Upper lobe of left lung (tissue), 6 donors: ENCODE results near the gene TUBGCP2. TPM values are rescaled to one million over a fixed set of nuclear protein-coding genes. Genes with fewer than 3 reads are reported as not detected.
A peak's percentile ranks its signal among the peaks of the same experiment; 100 is the strongest.

Experiments used
- ATAC-seq, 2 donors: fragments of 200-7000 bp; cut with Tn5 transposase; one replicate each; pipeline ENCODE4 v1.9.1; 2022; ENCODE audit warnings: mild to moderate bottlenecking in 2 of 2, moderate library complexity in 2 of 2; ENCODE audit not compliant: low FRiP score in 2 of 2
- DNase-seq, 2 donors: peaks; one replicate each; pipeline ENCODE4 v3.0.0-alpha.2; 2019 to 2020
- H3K27ac ChIP-seq, 4 donors: fragments of 200-600 bp; sonication (generic); one replicate each; pipeline ENCODE4 v1.5.1; 2016 to 2019
- H3K27me3 ChIP-seq, 4 donors: fragments of 200-600 bp; sonication (generic); one replicate each; pipeline ENCODE4 v1.5.1; 2017 to 2019
- H3K36me3 ChIP-seq, 4 donors: fragments of 200-600 bp; sonication (generic); one replicate each; pipeline ENCODE4 v1.5.1; 2016 to 2019
- H3K4me1 ChIP-seq, 4 donors: fragments of 200-600 bp; sonication (generic); one replicate each; pipeline ENCODE4 v1.5.1; 2018 to 2019
- H3K4me3 ChIP-seq, 4 donors: fragments of 200-600 bp; sonication (generic); one replicate each; pipeline ENCODE4 v1.5.1; 2017 to 2019; ENCODE audit warnings: mild to moderate bottlenecking in 2 of 4, moderate library complexity in 1 of 4
- H3K9me3 ChIP-seq, 4 donors: fragments of 200-600 bp; sonication (generic); one replicate each; pipeline ENCODE4 v1.5.1; 2018 to 2019
- CTCF ChIP-seq, 6 experiments: fragments of 450-650 bp in 4 of 6; fragments of 200-600 bp in 2 of 6; sonication (generic) in 2 of 6; IDR thresholded peaks; one replicate each; pipeline ENCODE4 v1.5.1; 2016 to 2019; ENCODE audit warnings: antibody characterized with exemption in 6 of 6
- EP300 ChIP-seq, 4 donors: sonication (generic); formaldehyde crosslinking; IDR thresholded peaks; one replicate each; pipeline ENCODE4 v1.5.1; 2017; ENCODE audit warnings: antibody characterized with exemption in 4 of 4, control low read depth in 2 of 4
- POLR2A ChIP-seq, 4 donors: fragments of 450-650 bp; IDR thresholded peaks; one replicate each; pipeline ENCODE4 v1.5.1; 2016 to 2017; ENCODE audit warnings: antibody characterized with exemption in 4 of 4, mild to moderate bottlenecking in 2 of 4
- POLR2AphosphoS5 ChIP-seq, 2 donors: sonication (generic); formaldehyde crosslinking; IDR thresholded peaks; one replicate each; pipeline ENCODE4 v1.5.1; 2017; ENCODE audit warnings: antibody characterized with exemption in 2 of 2
- WGBS, 2 donors: methylation state at CpG; one replicate each; pipeline ENCODE4 v1.1.5; 2017 to 2018; 5-methylcytosine and 5-hydroxymethylcytosine counted together
- total RNA-seq, 6 donors: library from RNA; depleted of rRNA in 4 of 6; stranded (reverse); fragments of >200 nt in 4 of 6; gene quantifications; one replicate each; pipeline versions ENCODE4 v1.1.0 to v1.2.1, GENCODE V29; 2016 to 2021
- donor health status: DM: no; HTN: no; CAD: no; lungs with moderate emphysema.
- donor health status: DM: no; HTN: yes; CAD: no; lungs with severe emphysema.

Gene TUBGCP2
- total RNA-seq, 6 donors from 2014 or later, result 41.7 to 106 (median 56.3) TPM

DNA sequence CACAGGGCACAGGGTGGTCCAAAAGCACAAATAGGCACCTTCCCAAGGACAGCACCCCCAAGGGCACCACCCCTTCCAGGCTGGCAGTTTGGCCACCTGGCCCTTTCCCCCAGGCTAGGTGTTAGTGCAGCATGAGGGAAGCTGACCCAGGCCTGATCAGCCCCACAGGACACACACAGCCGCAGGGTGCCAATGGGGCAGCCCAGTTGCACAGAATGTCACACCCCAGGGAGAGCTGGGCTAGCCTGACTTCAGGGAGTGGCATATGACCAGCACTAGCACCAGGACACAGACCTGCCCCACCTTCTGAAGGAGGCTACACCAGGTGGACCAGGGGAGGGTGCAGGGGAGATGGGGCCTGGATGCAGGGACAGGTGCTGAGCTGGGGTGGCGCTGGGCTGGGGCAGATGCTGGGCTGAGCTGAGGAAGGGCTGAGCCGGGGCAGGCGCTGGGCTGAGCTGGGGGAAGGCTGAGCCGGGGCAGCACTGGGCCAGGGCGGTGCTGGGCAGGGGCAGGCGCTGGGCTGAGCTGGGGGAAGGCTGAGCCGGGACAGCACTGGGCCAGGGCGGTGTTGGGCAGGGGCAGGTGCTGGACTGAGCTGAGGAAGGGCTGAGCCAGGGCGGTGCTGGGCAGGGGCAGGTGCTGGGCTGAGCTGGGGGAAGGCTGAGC lies 28.1 kb downstream of the TUBGCP2 start:
- Histone ChIP-seq H3K4me1 (peaks cover 16 to 44% (median 29%) of the 10 kb centered on the region in 4 donors), H3K27ac (peak overlapping the region; percentile 2 to 89 (median 85)), H3K9me3 (no peaks in the 10 kb centered on the region), H3K36me3 (peaks cover 30 to 70% (median 57%) of the 10 kb centered on the region in 4 donors), H3K4me3 (no peak overlapping the region), H3K27me3 (peaks cover 0 to 4% (median 0%) of the 10 kb centered on the region in 4 donors)
- no peak for ATAC-seq
- TF ChIP-seq POLR2A (IDR thresholded peaks at IDR 0.05), result no peak
- no peak for TF ChIP-seq CTCF (IDR thresholded peaks at IDR 0.05)
- no peak for TF ChIP-seq EP300 (IDR thresholded peaks at IDR 0.05)
- no peak for TF ChIP-seq POLR2AphosphoS5 (IDR thresholded peaks at IDR 0.05)
- peak in 1 of 2 donors; percentile 73 for DNase-seq
- 57 to 93% methylated on average over 2 to 10 of the region's 10 CpGs for WGBS, 2 donors

DNA sequence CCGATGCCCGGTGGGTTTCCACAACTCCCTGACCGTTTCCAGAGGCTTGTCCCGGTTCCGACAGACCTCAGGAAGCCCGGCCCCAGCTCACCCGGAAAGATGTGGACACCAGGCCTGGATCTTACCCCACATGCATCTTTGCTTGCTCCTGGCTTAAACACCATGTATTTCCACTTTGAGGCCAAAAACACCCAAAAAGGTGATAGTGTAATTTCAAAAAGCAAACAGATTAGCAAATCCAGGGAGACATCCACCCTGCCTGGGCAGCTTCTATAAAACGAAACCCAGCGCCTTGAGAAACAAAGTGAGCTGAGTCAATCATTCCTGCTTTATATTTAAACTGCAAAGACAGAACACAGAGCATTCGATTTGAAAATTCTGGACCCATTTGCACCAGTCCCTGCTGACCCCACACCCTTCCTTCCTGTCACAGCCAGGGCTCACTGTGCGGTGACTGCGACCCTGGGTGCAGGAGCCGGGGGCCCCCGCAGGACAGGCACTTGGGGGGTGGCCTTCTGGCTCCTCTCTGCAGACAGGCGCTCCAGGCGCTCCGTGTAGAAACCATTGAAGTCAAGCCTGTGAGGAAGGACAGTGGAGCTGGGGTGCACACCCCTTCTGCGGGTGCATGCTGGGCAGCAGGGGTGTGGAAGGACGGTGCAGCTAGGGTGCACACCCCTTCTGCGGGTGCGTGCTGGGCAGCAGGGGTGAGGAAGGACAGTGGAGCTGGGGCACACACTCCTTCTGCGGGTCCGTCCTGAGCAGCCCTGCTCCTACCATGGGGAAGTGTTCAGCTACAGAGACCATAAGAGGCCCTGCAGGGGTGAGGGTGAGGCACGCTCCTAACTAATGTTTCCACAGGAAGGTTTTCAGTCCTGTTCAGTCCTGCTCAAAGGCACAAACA lies 29.1 kb downstream of the TUBGCP2 start:
- TF ChIP-seq EP300 (IDR thresholded peaks at IDR 0.05), result no peak
- no peak for TF ChIP-seq CTCF (IDR thresholded peaks at IDR 0.05)
- no peak for TF ChIP-seq POLR2A (IDR thresholded peaks at IDR 0.05)
- TF ChIP-seq POLR2AphosphoS5 (IDR thresholded peaks at IDR 0.05), result no peak
- 62 to 70% methylated on average over 15 to 24 of the region's 24 CpGs for WGBS, 2 donors
- ATAC-seq, result no peak
- Histone ChIP-seq H3K27me3 (peaks cover 0 to 4% (median 0%) of the 10 kb centered on the region in 4 donors), H3K4me1 (peaks cover 16 to 53% (median 39%) of the 10 kb centered on the region in 4 donors), H3K9me3 (no peaks in the 10 kb centered on the region), H3K4me3 (peak overlapping the region in 1 of 4 donors; percentile 12), H3K27ac (peak overlapping the region; percentile 82 to 89 (median 87)), H3K36me3 (peaks cover 23 to 61% (median 47%) of the 10 kb centered on the region in 4 donors)
- DNase-seq, result peak in 1 of 2 donors; percentile 64

- H3K36me3 ChIP-seq, result peaks cover 16 to 53% (median 39%) of the 10 kb centered on the region in 4 donors
- DNase-seq, result peak; percentile 64 to 83
These were observed 30.0 kb downstream of the TUBGCP2 start for GRCh38 chr10:133278577-133279265.

More at GRCh38 chr10:133278577-133279265, 30.0 kb downstream of the TUBGCP2 start:
- TF ChIP-seq CTCF (IDR thresholded peaks at IDR 0.05), result no peak
- no peak for TF ChIP-seq EP300 (IDR thresholded peaks at IDR 0.05)
- peak in 1 of 2 donors; percentile 23 for TF ChIP-seq POLR2AphosphoS5 (IDR thresholded peaks at IDR 0.05)
- peak in 1 of 4 donors; percentile 60 for TF ChIP-seq POLR2A (IDR thresholded peaks at IDR 0.05)
- Histone ChIP-seq H3K9me3 (no peaks in the 10 kb centered on the region), H3K27ac (peak overlapping the region; percentile 82 to 89 (median 87)), H3K4me1 (peaks cover 16 to 55% (median 40%) of the 10 kb centered on the region in 4 donors), H3K27me3 (peaks cover 0 to 4% (median 0%) of the 10 kb centered on the region in 4 donors), H3K4me3 (peak overlapping the region in 1 of 4 donors; percentile 12)
- peak; percentile 44 to 51 for ATAC-seq
- 46 to 62% methylated on average over 18 of the region's 19 CpGs for WGBS, 2 donors
